GM19025 (cell line): ENCODE measurements around the gene ZSWIM9.

Source experiments
- ATAC-seq: cut with Tn5 transposase; IDR thresholded peaks from one replicate; pipeline ENCODE4 v1.9.1; 2021; ENCODE audit warnings: mild to moderate bottlenecking, low read depth, moderate library complexity; ENCODE audit not compliant: unreplicated experiment

ZSWIM9 gene

GRCh38 chr19:48174445-48175030, 4.1 kb downstream of the ZSWIM9 start:
- ATAC-seq, result no peak

DNA sequence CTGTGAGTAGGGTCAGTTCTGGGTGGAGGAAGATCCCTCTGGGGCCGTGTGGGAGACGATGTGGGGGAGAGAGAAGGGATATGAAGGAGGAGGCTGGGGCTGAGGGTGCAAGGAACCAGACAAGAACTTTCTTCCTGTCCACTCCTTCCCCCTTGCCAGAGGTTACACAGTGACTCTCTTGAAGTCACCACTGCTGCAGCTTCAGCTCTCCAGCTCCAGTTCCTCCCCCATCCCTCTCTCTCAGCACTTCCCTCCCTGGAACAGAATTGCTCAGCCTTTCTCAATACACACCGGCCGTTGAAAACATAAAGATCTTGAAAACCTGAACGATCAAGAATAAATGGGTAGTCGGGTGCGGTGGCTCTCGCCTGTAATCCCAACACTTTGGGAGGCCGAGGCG, 5.1 kb downstream of the ZSWIM9 start:
- ATAC-seq, result no peak

- ATAC-seq, result no peak
Observed at GRCh38 chr19:48176226-48176625, 5.7 kb downstream of the ZSWIM9 start.

DNA sequence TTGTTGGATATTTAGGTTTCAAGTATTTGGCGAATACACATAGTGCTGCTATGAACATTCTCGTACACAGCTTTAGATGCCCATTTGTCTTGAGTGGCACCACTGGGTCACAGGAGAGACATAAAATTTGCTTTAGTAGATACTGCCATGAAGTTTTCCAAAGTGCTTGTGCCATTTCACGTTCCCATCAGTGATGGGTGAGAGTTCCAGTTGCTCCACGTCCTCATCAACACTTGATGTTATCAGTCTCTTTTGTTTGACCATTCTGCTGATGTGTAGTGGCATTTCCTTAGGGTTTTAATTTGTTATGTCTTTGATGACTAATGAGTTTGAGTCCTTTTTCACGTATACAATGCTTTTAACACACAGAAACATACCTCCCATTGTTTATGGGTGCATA, 11.0 kb downstream of the ZSWIM9 start:
- no peak for ATAC-seq

- no peak for ATAC-seq
Observed at GRCh38 chr19:48182434-48182833, 12.0 kb downstream of the ZSWIM9 start.

DNA sequence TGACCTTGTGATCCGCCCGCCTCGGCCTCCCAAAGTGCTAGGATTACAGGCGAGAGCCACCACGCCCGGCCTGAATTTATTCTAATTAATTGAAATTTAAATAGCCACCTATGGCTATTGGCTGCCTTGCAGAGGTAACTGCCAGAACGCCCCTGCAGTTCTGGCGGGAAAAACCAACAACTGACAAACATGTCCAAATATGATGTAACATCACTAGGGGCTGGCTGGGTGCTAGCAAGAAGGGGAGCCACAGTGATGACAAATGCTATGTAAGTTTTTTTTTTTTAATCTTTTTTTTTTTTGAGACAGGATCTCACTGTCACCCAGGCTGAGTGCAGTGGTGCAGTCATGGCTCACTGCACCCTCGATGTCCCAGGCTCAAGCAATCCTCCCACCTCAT, 12.9 kb downstream of the ZSWIM9 start:
- no peak for ATAC-seq

DNA sequence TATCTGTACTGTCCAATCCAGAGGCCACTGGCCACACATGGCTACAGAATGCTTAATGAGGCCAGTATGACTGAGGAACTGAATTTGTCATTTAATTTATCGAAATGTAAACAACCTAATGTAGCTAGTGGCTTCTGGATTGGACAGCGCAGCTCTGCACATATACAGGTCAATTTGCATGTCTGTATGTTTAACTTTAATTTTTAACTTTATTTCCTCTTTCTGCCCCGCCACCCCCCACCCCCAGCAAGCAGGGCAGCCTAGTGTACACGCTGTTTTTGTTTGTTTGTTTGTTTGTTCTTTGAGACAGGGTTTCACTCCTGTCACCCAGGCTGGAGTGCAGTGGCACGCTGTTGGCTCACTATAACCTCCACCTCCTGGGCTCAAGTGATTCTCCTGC, 15.5 kb downstream of the ZSWIM9 start:
- peak; percentile 23 for ATAC-seq

- peak; percentile 56 for ATAC-seq
Observed at GRCh38 chr19:48186541-48186991, 16.1 kb downstream of the ZSWIM9 start.

GRCh38 chr19:48190288-48190884, 19.9 kb downstream of the ZSWIM9 start:
- ATAC-seq, result no peak

DNA sequence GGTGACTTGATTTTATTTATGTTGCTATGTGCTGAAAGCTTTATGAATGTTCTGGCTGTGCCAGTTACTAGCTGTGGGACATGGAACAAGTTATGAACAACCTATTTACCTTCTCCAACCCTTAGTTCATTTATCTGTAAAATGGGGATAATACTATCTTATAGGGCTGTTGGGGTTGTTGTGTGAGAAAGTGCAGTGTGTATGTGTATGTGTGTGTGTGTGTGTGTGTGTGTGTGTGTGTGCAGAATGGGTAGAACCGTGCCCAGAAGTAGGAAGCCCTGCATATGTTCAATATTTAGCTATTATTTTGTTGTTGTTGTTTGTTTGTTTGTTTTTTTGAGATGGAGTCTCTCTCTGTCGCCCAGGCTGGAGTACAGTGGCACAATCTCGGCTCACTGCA, 20.4 kb downstream of the ZSWIM9 start:
- no peak for ATAC-seq

- no peak for ATAC-seq
Observed at GRCh38 chr19:48192750-48193149, 22.3 kb downstream of the ZSWIM9 start.

- ATAC-seq, result no peak
Observed at GRCh38 chr19:48194041-48194843, 23.8 kb downstream of the ZSWIM9 start.

DNA sequence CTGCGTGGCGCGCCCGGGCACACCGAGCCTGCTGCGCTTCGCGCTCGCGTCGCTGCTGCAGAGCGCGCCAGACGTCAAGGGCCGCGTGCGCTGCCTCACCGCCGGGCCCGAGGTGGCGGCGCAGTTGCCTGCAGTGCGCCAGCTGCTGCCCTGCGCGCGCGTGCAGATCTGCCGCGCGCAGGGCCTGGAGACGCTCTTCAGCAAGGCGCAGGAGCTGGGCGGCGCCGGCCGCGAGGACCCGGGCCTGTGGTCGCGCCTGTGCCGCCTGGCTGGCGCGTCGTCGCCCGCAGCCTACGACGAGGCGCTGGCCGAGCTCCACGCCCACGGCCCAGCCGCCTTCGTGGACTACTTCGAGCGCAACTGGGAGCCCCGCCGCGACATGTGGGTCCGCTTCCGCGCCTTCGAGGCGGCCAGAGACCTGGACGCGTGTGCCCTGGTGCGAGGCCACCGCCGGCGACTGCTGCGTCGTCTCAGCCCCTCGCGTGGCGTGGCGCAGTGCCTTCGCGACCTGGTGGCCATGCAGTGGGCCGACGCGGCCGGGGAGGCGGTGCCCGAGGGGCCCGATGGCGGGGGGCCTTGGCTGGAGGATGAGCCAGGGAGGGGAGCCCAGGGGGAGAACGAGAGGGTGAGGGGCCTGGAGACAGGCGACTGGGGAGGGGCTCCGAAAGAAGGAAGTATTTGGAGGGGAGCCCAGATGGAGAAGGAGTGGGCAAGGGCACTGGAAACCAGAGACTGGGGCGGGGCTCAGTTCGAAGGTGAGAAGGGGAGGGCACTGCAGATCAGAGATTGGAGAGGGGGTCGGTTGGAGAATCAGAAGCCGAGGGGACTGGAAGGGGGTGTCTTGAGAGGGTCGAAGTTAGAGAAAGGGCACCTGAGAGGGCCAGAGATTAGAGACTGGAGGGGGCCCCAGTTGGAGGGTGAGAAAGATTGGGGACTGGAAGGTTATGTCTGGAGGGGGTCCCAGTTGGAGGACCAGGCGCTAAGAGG, 24.7 kb downstream of the ZSWIM9 start:
- no peak for ATAC-seq

GRCh38 chr19:48196321-48196763, 25.9 kb downstream of the ZSWIM9 start:
- ATAC-seq, result no peak

DNA sequence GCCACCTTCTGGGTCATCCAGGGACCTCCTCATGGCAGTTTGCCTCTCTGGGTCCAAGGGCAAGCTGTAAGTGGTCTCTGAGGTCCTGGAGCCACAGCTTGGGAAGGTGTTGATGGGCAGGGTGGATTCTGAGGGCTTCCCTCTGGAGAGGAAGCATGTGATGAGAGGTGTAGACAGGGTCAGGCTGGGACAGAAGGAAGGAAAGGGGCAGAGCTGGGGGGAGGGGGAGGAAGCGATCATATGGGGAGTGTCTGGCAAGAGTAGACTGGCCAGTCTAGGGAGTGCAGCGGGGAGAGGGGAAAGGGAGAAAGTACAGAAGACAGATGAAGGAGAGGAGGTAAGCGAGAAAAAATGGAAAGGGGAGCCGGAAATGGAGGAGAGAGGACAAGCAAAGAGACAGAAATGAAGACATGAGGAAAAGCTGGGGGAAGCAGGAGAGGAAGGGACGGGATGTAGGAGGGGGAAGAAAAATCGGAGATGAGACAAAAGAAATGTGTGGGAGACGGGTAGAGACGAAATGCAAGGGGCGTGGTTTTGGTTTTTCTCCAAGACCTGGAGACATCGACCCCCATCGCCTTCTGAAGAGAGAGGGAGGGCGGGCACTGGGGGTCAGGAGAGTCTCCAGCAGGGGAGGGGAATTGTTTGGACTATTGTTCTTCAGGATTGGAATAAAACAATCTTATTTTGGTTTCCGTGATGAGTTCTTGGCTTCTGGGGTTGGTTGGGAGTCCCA, 26.6 kb downstream of the ZSWIM9 start:
- no peak for ATAC-seq

- ATAC-seq, result no peak
Observed at GRCh38 chr19:48203222-48203793, 32.8 kb downstream of the ZSWIM9 start.

DNA sequence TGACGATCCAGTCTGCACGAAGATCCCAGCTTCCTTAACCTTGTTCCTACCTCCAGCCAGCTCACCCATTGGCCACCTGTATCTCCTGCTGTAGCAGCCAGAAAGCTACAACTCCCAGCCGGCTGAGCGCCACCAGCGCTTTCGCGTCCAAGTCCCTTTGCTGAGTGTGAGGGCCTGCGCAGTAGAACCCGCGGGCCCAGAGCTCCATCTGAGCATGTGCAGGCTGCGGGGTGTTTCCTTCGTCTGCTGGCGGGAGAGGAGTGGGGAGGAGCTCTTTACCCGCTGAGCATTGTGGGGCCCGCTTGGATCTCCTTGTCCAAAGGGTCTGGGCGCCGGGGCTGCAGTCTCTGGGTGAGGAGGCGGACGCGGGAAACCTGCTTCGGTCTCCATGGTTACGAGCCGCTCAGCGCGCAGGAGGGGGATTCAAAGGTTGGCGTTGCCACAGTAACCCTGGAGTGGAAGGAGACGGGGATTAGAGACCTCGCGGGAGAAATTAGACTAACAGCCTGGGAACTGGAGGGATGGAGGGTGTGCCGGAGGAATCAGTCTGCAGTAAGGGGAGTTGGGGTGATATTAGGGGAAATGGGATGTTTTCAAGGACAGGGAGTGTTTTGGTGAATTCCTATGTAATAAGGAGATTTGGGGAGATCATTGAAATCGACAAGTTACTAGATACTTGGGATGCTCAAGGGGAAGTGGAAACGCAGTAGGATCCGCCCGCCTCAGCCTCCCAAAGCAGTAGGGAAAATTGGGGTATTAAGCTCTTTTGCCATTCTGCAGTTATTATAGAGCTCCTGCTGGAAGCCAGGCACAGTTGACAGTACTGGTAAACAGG, 33.5 kb downstream of the ZSWIM9 start:
- peak; percentile 86 for ATAC-seq

GRCh38 chr19:48206397-48207093, 36.1 kb downstream of the ZSWIM9 start:
- no peak for ATAC-seq
